HS-5 (cell line): ENCODE measurements around the gene HOXB1.
"Not testable (repeated sequence)": the region's sequence is repeated elsewhere in the genome, so short reads cannot be mapped to it uniquely, and the experiment has no call there.

Experiments used
- DNase-seq: peaks from one replicate; pipeline ENCODE4 v3.0.0-alpha.2; 2012; ENCODE audit warnings: low read depth

Gene HOXB1

DNA sequence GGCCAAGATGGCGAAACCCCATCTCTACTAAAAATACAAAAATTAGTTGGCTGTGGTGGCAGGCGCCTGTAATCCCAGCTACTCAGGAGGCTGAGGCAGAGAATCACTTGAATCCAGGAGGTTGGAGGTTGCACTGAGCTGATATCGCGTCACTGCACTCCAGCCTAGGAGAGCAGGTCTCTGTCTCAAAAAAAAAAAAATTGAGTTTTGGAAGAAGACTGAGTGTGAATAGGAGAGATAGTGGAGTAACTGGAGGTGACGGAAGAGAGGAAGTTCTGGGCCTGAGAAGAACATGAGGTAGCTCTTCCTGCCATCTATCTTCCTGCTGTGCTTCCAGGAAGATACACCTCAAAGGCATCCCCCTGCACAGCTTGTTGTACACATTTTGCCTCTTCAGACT is 11.4 kb downstream of the HOXB1 start:
- DNase-seq = no peak

DNA sequence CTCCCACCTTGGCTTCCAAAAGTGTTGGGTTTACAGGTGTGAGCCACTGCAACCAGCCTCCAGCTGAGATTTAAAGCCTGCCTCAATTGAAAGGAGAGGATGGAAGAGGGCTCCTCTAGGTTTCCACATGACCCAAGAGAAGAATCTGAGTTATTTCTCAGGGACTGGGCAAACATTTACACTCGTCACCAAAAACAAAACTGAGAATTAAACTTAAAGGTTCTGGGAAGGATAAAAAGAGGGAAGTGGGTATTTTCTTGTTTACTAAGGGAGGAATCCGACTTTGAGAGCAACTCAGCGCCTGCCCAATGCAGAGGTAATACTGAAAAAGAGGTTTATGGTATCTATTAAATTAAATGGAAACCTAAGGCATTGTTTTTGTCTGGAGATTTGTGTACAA is 13.3 kb downstream of the HOXB1 start:
- no peak for DNase-seq

DNA sequence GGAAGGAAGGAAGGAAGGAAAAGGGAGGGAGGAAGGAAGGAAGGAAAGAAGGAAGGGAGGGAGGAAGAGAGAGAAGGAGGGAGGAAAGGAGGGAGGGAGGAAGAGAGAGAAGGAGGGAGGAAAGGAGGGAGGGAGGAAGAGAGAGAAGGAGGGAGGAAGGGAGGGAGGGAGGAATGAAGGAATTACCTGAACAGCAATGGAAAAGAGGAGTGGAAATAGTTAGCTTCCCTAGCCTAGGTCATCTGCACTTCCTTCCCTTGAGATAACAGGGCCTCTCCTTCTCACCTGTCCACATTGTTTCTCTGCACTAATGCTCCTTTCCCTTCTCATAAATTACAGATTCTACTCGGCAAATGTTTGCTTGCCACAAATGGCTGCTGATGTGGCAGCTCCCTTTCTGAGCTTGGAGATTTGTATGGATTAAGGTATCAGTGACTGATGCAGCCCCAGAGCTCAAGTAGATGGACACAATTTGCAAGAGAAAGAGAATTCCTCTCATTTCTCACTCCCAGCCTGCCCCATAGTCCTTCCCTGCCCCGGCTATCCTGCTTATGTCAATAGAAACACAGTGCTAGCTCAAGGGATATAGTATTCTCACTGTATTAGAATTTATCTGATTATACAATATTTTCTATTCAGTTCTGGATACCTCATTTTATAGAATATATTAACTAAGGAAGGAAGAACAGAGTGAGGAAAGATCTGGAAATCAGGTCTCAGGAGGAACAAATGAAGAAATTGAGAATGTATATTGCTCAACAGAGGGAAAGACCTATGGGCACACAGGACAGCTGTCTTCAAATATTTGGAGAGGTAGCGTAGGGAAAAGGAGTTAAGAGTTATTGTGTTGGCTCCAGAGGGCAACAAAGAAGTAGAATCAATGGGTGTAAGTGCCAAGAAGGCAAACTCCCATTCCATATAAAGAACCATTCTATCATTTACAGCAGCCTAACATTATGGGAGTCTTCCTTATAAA is 14.6 kb downstream of the HOXB1 start:
- DNase-seq = no peak

DNA sequence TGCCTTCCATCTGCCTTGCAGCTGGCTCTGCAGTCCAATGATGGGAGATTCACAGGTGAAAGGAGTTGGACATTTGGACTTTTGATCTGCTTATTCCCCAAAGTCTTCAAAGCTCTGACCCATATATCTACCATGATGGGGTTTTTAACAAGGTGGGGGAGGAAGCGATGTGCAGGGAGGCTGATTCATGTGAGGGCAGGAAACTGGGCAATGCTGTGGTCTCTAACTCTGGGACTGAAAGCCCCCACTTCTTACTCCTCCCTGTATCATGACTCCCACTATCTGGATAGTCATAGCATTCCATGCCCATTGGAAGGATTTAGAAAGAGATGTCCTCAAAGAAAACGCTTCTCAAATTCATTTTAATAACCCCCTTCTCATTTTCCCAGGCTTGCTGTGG is 16.3 kb downstream of the HOXB1 start:
- DNase-seq = no peak

DNA sequence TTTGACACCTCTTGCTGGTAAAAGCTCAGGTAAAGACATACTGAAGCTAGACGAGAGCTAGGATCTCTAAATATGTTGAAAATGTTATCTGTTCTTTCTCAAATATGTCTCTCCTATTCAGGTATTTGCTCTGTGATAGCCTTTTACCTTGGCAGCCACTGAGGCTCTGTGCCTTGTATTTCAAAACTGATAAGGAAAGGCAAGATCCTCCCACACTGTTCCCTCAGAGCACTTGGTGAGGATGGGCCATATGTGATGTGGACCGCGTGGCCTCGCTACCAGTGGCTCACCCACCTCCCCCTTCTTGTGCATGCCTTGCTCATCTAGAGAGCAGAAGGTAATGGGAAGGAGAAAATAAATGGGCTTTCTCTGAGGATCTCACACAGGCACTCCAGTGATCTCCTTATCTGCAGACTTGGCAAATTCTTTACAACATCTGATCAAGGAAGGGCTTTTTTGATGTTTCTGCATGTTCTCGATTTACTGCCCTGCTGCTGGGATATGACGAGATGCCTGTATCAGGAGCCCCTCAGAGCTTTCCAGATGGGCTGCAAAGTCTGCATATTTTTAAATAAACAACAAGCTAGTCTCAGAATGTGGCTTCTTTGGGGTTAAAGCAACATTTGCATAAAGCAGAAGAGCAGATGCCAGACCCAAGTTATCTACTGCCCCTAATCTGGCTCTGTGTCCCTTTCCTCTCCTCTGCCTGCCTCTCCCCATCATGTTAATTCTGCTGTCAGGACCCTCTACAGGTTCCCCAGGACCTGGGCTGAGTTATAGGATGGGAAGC is 16.9 kb downstream of the HOXB1 start:
- no peak for DNase-seq

DNA sequence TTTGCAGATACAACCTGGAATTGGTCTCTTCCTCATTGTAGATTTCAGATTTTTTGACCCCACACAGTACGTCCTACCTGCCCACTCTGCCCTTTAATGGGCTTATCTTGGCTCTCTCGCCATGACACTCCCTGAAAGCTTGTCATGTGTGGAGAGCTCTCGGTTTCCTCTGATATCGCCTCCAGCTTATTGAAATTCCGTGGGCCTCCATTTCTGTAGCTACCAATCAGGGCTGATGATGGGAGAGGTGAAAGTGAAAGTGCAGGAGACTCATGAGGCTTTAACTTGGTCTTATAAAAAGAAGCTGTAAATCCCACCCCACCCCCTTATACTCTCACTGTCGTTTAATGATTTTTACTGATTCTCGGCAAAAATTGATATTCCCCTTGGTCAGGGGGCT is 17.7 kb downstream of the HOXB1 start:
- DNase-seq = no peak

DNA sequence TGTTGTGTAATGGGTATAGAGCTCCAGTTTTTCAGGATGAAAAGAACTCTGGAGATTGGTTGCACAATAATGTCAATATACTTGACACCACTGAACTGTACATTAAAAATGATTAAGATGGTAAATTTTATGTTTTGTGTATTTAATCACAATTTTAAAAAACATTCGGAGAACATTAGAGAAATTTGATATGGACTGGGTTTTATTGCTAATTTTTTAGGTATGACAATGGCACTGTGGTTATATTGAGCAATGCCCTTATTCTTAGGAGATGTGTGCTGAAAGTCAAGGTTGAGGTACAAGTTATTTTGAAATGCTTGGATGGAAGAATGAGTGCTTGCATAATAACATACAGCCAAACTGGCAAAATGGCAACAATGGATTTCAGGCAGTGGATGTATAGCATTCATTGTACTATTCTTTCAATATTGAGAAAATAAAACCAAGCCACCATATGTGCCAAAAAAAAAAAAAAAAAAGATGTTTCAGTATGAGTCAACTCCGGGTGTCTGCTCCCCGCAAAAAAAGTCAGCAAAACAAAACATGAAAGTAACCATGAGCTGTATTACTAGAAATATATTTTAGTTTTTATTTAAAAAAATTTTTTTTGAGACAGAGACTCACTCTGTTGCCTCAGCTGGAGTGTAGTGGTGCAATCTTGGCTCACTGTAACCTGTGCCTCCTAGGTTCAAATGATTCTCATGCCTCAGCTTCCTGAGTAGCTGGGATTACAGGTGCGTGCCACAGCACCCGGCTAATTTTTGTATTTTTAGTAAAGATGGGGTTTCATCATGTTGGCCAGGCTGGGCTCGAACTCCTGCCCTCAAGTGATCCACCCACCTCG is 19.8 kb downstream of the HOXB1 start:
- DNase-seq = peak; percentile 70

DNA sequence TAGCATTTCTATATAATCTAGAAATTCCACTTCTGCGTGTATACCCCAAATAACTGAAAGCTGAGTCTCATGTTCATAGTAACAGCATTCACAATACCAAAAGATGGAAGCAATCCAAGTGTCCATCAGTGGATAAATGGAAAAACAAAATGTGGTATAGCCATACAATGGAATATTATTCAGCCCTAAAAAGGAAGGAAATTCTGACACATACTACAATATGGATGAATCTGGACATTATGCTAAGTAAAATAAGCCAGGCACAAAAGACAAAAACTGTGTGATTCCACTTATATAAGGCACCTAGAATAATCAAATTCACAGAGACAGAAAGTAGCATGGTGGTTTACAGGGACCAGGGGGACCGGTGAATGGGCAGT is 20.4 kb downstream of the HOXB1 start:
- DNase-seq = no peak

DNA sequence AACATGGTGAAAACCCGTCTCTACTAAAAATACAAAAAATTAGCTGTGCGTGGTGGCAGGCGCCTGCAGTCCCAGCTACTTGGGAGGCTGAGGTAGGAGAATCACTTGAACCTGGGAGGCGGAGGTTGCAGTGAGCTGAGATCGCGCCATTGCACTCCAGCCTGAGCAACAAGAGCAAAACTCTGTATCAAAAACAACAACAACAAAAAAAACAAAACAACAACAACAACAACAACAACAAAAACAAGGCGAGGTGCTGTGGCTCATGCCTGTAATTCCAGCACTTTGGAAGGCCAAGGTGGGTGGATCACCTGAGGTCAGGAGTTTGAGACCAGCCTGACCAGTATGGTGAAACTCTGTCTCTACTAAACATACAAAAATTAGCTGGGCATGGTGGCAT is 21.1 kb downstream of the HOXB1 start:
- not testable (repeated sequence) for DNase-seq

DNA sequence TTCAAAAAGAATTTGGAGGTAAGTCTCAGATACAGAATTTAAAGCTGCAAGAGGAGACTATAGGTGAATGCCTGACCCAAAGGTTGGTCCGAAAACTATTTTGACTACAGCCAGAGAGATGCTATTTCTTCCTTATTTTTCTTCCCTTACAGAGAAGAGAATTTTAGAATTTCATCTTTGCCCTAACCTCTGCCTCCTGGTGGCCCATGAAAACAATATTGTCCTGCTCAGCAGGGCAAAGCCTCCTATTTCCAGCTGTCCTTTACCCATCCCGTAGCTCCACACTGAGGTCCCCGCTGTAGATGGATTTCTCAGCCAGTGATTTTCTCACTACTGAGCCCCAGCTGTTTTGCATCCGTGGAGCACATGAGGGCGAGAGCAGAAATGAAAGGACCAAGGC is 24.6 kb downstream of the HOXB1 start:
- DNase-seq = no peak

DNA sequence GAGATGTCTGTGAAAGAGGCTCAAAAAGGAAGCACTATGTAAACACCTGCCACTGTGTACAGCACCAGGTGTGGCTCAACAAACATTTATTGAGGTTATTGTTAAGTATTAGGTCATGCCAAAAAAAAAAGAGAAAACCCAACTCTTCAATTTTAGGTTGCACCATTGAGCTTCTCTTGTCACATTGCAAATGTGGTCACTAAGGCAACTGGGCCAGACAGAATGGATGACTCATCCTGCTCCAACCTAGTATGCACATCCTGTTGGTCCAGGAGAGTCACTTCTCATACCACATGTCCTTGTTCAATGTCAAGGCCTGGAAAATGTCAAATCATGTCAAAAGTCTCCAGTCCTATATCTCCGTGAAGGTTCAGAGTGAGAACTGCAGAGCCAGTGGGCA is 25.0 kb downstream of the HOXB1 start:
- peak; percentile 68 for DNase-seq

DNA sequence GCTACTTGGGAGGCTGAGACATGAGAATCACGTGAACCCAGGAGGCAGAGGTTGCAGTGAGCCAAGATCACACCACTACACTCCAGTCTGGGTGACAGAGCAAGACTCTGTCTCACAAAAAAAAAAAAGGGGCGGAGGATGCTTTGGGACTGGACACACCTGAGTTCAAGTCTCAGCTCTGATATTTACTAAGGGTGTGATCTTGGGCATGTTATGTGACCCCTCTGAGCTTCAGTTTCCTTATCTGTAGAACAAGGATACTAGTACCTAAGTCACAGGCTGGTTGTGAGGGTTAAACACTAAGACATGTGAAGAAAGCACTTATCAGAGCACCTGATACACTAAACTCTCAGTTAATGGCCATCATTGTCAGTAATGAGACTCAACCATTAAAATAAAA is 25.9 kb downstream of the HOXB1 start:
- no peak for DNase-seq

DNA sequence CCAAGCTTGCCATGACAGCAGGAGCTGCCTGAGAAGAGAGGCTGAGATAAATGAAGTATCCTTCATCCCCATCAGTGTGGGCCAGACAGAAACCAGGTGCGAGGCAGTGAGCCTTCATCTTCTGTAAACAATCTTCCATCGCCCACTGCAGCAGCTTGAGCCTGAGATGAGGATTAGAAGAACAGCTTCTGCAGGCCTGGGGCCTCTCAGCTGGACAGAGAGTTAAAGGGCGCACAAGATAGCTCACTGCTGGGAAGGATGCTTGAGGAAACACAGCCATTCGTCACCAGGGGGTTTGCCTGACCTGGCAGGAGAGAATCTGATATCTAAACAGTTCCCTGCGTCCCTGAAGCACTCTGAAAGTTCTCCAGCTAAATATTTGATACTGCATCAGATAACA is 27.1 kb downstream of the HOXB1 start:
- DNase-seq = no peak

DNA sequence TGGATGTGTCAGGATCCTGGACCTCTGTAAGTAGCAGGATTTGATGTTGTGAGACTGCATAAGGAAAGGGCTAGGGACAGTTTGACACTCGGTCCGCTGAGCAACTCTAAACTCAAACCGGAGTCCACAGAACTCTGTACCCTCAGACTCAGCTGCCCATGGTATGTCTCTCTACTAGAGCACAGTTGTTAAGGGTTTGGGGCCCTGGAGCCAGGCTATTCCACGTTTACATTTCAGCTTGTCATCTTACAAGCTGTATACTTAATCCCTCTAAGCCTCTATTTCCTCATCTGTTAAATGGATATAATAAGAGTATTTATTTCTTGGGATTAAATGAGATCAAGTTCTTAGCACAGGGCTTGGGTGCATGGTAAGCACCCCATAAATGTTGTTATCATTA is 27.9 kb downstream of the HOXB1 start:
- no peak for DNase-seq

DNA sequence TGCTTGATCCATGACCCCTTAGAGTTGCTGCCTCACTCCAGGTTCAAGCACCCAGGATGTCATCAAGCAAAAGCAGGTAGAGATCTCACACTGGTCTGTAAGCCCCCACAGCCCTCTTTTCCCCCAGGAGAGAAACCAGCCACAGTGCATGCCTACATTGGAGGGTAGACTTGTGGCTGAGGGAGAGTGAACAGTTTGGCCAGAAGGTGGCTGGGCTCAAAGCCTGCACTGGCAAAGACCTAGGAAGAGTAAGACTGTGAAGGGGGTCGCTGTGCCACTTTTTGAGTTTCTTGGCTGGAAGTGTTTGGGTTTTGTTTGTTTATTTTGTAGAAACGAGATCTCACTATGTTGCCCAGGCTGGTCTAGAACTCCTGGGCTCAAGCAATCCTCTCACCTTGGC is 28.5 kb downstream of the HOXB1 start:
- DNase-seq = no peak

DNA sequence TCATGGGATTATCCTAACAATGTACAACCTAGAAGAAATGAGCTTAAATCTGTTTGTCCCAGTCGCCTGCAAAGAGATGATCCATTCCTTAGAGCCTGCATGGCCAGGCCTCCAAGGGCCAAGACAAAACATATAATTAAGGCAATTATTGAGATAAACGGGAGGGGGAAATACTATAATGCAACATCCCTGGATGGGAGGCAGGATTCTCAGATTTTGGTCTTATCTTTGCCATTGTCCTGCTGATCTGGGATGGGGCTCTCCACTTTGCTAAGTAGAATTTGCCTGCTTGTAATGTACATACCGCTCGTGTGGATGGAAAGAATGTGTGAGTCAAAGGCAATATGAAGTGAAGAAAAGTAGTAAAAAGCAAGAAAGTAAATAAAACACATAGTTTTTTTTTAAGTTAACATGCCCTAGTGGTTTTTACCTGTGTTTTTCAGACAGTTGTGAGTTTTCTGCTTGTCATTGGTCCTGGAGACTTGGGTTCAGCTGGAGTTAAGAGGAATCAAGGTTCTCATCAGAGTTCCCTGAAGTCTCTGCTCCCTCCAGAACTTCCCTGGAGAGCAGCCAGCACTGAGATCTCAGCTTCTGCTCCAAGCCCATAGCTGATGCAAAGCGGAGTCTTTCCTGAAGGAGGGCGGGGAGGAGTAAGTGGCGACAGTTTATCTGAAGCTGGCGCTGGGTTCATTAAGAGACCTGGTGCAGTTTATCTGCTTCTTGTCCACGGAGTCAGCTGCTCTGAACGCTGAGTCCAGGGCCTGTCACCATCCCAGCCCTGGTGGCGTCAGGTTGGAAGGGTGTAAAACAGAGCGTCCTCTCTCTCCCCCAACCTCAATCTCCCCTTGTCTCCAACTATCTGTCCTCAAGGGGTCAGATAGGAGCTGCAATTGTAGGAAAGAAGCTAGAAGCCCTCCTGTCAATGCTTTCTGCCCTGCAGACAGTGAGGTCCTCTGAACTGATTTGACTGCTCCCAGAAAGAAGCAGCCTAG is 30.1 kb downstream of the HOXB1 start:
- DNase-seq = no peak

DNA sequence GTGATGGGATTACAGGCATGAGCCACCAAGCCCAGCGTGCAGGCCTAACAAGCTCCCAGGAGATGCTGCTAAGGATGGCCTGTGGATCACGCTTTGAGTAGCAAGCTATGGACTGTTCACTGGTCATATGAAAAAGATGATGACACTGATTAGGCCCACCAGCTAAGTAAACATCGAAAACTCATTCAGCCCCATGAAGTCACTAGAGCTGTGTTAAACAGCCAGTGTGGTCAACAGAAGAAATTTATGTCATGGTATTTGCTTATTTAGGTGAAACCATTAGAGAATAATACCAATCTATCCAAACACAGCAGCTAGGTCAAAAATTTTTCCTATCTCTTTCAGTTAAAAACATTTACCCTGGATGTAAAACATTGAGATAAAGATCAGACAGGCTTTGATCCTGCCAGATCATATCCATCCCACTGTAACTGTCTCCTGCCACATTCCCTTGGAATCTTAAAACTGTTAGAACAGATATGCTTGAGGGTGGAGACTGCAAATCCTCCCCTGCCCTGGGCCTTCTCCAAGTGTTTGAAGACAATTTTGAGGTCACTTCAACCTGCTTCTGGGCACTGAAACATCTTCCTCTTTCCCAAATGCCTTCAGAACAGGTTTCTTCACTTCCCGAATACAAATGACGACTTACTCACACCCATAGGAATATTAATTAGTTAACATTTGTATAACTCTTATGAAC is 30.9 kb downstream of the HOXB1 start:
- no peak for DNase-seq

DNA sequence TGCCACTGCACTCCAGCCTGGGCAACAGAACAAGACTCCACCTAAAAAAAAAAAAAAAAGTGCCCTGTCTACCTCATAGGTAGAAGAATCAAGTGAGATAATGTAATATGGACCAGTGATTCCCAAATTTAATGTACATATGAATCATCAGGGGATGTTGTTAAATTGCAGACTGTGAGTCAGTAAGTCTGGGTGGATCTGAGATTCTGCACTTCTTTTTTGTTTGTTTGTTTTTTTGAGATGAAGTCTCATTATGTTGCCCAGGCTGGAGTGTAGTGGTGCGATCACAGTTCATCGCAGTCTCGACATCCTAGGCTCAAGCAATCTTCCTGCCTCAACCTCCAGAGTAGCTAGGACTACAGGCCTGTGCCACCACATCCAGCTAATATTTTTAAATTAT is 31.6 kb downstream of the HOXB1 start:
- DNase-seq = no peak

DNA sequence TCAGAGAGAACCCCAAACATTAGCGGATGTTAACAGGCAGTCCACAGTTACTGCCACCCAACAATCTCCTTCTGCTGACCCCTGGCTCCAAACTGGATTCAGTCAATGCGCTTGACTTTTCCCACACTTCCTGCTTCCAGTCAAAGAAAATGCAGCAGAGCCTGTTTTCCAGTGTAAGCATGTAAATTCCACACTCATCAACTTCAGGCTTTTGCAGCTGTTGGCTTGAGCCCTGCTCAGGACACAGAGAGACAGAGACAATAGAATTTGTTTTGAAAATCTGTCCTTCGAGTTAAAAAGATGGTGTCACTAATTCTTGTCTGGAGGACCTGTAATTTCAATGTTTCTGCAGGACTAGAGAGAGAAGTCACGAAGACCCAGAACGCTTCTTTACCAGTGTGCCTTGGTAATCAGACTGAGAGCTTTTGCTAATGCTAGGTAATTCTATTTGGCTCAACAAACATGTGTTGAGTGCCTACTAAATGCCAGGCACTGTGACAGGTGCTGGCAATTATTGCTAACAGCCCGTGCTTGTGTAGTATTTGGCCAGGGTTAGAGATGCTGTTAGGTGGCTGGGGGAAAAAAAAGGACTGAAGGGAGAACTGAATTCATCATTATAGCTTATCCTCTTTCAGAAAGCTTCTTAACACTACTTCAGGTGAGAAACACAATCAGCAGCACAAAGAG is 32.5 kb downstream of the HOXB1 start:
- no peak for DNase-seq

DNA sequence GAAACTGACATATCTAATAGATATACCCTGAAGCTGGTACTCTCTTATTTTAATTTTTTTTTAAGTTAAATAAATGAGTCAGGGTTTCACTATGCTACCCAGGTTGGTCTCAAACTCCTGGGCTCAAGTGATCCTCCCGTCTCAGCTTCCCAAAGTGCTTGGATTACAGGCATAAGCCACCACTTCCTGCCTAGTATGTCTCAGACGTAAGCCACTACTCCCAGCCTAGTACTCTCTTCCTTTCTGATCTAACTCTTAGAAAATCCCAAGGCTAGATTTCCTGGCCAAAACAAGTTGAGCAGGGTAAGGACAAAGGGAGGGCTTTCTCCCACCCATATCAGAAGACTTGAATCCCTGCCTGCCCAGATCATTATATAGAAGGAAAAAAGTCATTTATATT is 33.7 kb downstream of the HOXB1 start:
- DNase-seq = no peak
